ENCODE data around the gene PLIN3.
"Not testable (repeated sequence)": the region's sequence is repeated elsewhere in the genome, so short reads cannot be mapped to it uniquely, and the experiment has no call there.

Gene PLIN3

DNA sequence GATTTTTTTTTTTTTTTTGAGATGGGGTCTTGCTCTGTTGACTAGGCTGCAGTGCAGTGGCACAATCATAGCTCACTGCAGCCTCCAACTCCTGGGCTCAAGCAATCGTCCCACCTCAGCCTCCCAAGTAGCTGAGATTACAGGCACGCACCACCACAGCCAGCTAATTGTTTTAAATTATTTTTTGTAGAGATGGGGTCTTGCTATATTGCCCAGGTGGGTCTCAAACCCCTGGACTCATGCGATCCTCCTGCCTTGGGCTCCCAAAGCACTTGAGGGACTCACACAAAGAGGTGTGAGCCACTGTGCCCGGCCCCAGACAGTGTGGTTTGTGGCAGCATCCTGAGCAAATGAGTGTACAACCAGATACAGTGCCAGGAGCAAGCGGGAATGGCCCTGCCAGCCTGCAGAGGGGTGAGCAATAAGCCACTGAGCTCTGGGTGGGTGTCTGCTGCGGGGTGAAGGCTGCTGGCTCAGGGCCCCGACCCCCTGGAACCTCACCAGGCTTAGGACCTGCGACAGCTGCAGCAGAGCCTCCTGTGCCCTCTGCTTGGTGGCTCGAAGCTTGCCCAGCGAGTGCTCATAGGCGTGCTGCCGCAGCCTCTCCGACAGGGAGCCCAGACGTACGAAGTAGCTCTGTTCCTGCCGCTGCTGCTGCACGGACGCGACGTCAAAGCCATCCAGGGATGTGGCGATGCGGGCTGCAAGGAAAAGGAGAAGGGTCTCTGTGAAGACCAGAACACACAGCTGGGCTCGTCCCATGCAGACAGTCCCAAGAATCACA lies 20.1 kb downstream of the PLIN3 start:
- no peak for DNase-seq (ENCODE audit: low read depth in 3 of 3)

GRCh38 chr19:4845975-4846374 lies 21.5 kb downstream of the PLIN3 start:
- not testable (repeated sequence) for DNase-seq (ENCODE audit: low read depth in 3 of 3)

- no peak for DNase-seq (ENCODE audit: low read depth in 3 of 3)
Observed at GRCh38 chr19:4844348-4845179, 22.9 kb downstream of the PLIN3 start.

GRCh38 chr19:4843647-4843965 lies 23.9 kb downstream of the PLIN3 start:
- DNase-seq (ENCODE audit: low read depth in 3 of 3), result no peak

- no peak for DNase-seq (ENCODE audit: low read depth in 3 of 3)
Observed at GRCh38 chr19:4839192-4839591, 28.3 kb downstream of the PLIN3 start.

DNA sequence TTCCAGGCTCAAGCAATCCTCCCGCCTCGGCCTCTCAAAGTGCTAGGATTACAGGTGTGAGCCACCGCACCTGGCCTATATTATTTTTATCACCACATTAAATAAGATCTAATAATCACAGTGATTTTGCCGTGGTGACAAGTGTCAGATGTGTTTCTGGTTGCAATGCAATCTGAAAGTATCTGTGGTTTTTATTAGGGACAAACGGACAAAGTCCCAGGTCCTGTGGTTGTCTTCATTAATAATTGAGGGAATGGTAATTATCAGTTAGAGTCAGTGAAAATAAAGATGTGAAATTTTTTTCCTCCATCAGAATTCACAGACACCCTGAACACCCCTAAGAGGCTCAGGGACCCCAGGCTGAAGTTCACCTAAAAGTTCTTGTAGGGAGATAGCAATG lies 34.7 kb downstream of the PLIN3 start:
- no peak for DNase-seq (ENCODE audit: low read depth in 3 of 3)

GRCh38 chr19:4831979-4832340 lies 35.5 kb downstream of the PLIN3 start:
- not testable (repeated sequence) for DNase-seq (ENCODE audit: low read depth in 3 of 3)

DNA sequence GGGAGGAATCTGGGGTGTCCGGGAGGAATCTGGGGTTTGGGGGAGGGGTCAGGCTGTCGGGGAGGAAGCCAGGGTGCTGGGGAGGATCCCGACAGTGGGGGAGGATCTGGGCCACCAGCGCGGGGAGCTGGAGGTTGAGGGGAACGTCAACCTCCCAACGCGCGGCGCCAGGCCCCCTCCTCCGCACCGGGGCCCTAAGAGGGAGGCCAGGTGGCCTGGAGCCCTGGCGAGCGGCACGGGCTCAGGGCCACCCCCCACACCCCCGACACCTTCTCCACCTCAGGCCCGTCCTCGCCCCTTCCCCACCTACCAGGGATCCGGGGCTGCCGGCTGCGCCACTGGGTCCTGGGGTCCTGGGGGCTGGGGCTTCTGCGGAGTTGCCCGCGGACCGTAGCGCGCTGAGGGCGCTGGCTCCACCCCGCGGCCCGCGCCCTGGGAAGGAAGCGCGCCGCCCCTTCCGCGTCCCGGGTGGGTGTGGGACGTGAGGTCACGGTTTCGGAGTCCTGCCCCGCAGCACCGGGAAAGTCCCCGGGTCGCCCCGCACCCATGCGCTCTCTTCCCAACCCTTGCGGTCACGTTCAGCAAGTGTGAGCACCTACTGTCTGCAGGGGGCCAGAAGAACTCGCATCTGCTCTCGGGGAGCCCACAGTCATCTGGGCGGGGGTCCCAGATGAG lies 36.0 kb downstream of the PLIN3 start, which contains the start of gene TICAM1:
Gene TICAM1 (minus strand): TSS at position 409 of the 675 bp plus-strand sequence. CDS start 13,335 bp downstream, outside the sequence.
- peak; percentile 65 to 81 (median 66) for DNase-seq (ENCODE audit: low read depth in 3 of 3)

- DNase-seq (ENCODE audit: low read depth in 3 of 3), result no peak
Observed at GRCh38 chr19:4830768-4831265, 36.6 kb downstream of the PLIN3 start.

- no peak for DNase-seq (ENCODE audit: low read depth in 3 of 3)
Observed at GRCh38 chr19:4830332-4830731, 37.1 kb downstream of the PLIN3 start.

DNA sequence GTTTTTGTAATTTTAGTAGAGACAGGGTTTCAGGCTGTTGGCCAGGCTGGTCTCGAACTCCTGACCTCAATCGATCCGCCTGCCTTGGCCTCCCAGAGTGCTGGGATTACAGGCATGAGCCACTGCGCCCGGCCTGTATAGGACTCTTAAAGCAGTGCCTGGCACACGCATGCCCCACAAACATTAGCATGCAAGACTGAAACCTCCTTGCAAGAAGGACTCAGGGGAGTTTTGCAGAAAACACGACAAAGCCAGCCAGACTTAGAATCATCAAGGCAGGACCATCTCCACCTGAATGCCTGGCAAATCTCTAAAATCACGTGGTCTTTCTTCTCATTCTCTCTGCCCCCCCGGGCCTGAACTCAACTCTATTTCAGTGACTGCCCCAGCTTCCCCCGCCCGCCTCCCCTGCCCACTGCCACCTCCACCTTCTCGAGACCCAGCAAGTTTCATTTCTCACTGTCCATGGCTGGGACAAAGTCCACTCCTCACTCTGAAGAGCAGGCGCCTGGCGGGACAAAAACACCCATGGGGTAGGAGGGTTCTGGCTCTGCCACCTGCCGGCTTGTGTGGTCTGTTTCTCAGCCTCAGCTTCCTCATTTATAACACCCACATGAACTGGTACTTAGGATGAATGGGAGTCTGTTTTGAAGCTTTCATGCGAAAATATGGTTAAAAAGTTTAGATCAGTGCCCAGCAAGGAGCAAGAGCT lies 38.3 kb downstream of the PLIN3 start:
- no peak for DNase-seq (ENCODE audit: low read depth in 3 of 3)

DNA sequence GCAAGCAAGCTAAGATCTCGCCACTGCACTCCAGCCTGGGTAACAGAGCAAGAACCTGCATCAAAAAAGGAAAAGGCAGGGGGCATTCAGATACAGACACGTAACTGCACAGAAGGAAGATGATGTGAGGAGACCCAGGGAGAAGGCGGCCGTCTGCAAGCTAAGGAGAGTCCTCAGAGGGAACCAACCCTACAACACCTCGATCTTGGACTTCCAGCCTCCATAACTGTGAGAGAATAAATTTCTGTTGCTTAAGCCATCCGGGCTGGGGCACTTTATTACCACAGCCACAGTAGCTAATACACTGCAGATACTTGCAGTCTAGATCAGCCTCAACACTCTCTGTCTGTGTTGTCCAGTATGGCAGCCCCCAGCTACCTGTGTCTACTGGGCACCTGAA lies 43.9 kb downstream of the PLIN3 start:
- no peak for DNase-seq (ENCODE audit: low read depth in 3 of 3)

GRCh38 chr19:4822354-4822753 lies 45.1 kb downstream of the PLIN3 start:
- DNase-seq (ENCODE audit: low read depth in 3 of 3), result not testable (repeated sequence)

DNA sequence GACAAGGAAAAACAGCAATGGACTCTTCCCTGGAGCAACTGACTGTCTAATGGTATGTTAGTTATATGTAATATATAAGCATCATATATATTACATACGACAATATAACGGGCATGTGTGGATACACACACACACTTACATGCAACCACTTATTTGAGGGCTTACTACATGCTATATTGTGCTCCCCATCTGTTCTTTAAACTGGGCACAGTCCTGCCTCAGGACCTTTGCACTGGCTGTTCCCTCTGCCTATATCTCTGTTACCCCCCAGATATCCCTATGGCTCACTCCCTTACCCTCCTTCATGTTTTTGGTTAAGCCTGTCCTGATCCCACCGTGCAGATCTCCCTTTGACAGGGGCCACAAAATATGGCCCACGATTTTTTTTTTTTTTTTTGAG lies 46.2 kb downstream of the PLIN3 start:
- no peak for DNase-seq (ENCODE audit: low read depth in 3 of 3)

- no peak for DNase-seq (ENCODE audit: low read depth in 3 of 3)
Observed at GRCh38 chr19:4817467-4818277, 49.8 kb downstream of the PLIN3 start.

DNA sequence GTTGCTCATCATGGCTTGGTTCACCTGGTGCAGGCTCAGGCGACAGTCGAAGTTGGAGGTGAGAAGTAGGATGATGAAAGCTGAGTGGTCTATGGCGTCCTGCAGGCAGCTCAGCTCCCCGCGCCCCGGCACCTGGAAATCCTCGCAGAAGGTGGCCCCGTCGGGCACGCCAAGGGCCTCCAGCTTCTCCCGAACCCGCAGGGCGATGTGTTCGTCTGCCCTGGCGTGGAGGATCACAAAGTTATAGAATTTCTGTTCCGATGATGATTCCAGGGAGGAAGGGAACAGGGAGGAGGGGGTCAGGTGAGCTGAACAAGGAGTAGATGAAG lies 50.6 kb downstream of the PLIN3 start:
- DNase-seq (ENCODE audit: low read depth in 3 of 3), result no peak

- no peak for DNase-seq (ENCODE audit: low read depth in 3 of 3)
Observed at GRCh38 chr19:4816202-4816949, 51.1 kb downstream of the PLIN3 start.

GRCh38 chr19:4815426-4816201 lies 51.9 kb downstream of the PLIN3 start:
- peak; percentile 62 to 77 (median 67) for DNase-seq (ENCODE audit: low read depth in 3 of 3)

DNA sequence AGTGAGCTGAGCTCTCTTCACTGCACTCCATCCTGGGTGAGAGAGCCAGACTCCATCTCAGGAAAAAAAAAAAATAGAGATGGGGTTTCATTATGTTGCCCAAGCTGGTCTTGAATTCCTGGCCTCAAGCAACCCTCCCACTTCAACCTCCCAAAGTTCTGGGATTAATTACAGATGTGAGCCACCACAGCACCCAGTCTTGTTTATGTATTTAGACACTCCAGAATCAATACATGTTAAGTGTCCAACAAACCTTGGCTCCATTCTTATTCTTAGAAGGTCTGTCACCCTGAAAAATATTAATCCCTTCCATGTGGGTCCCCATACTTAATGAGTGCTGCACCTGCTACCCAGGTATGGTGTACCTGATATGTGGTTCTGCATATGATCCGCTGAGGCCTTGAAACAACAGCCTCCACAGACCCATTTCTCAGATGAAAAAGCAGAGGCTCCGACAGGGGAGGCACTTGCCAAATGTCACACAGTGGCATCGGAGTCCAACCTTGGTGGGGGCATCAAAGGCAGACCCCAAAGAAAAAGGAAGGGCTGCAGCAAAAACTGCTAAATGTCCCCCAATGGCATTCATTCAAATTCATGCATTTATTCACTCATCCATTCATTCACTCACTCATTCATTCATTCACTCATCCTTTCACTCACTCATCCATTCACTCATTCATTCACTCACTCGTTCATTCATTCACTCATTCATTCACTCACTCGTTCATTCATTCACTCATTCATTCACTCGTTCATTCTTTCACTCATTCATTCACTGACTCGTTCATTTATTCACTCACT lies 52.6 kb downstream of the PLIN3 start:
- no peak for DNase-seq (ENCODE audit: low read depth in 3 of 3)
